ENCODE measurements around the gene CXCL16. TPM values are rescaled to one million over a fixed set of nuclear protein-coding genes. Genes with fewer than 3 reads are reported as not detected.

The CXCL16 gene
- total RNA-seq, 1 donor from 2014 or later: 0.13 TPM

- no peak for TF ChIP-seq CTCF (IDR thresholded peaks at IDR 0.05; ENCODE audit: unreplicated experiment)
- Mint-ChIP-seq H3K36me3 (ENCODE audit: low read depth, unreplicated experiment) (peaks cover 3% of the 10 kb centered on the region), H3K4me1 (ENCODE audit: unreplicated experiment) (peaks cover 8% of the 10 kb centered on the region), H3K27ac (ENCODE audit: unreplicated experiment) (no peak within 1 kb of the TSS), H3K9me3 (ENCODE audit: unreplicated experiment) (no peaks in the 10 kb centered on the region), H3K4me3 (ENCODE audit: unreplicated experiment) (no peak within 1 kb of the TSS), H3K27me3 (ENCODE audit: unreplicated experiment) (peaks cover 9% of the 10 kb centered on the region)
- DNase-seq (ENCODE audit: low spot score): no peak
Measured at GRCh38 chr17:4786106-4786511, 46.4 kb upstream of the CXCL16 start, which contains the start of gene VMO1. Gene VMO1, minus strand, starts transcription at chr17:4786364. Its CDS starts 12 bp downstream, at chr17:4786352.

GRCh38 chr17:4785311-4786105 lies 45.8 kb upstream of the CXCL16 start:
- peaks cover 5% of the 10 kb centered on the region for H3K4me1 Mint-ChIP-seq (ENCODE audit: unreplicated experiment)
- H3K36me3 Mint-ChIP-seq (ENCODE audit: low read depth, unreplicated experiment): peaks cover 3% of the 10 kb centered on the region
- H3K4me3 Mint-ChIP-seq (ENCODE audit: unreplicated experiment): no peak overlapping the region
- TF ChIP-seq CTCF (IDR thresholded peaks at IDR 0.05; ENCODE audit: unreplicated experiment): no peak
- H3K27me3 Mint-ChIP-seq (ENCODE audit: unreplicated experiment): peaks cover 6% of the 10 kb centered on the region
- no peak for DNase-seq (ENCODE audit: low spot score)
- no peaks in the 10 kb centered on the region for H3K9me3 Mint-ChIP-seq (ENCODE audit: unreplicated experiment)
- no peak overlapping the region for H3K27ac Mint-ChIP-seq (ENCODE audit: unreplicated experiment)

- H3K4me3 Mint-ChIP-seq (ENCODE audit: unreplicated experiment): peak overlapping the region; percentile 8
- no peak for TF ChIP-seq CTCF (IDR thresholded peaks at IDR 0.05; ENCODE audit: unreplicated experiment)
- no peaks in the 10 kb centered on the region for H3K9me3 Mint-ChIP-seq (ENCODE audit: unreplicated experiment)
- H3K4me1 Mint-ChIP-seq (ENCODE audit: unreplicated experiment): peaks cover 5% of the 10 kb centered on the region
- no peaks in the 10 kb centered on the region for H3K36me3 Mint-ChIP-seq (ENCODE audit: low read depth, unreplicated experiment)
- peaks cover 4% of the 10 kb centered on the region for H3K27me3 Mint-ChIP-seq (ENCODE audit: unreplicated experiment)
- DNase-seq (ENCODE audit: low spot score): no peak
- H3K27ac Mint-ChIP-seq (ENCODE audit: unreplicated experiment): no peak overlapping the region
Measured at GRCh38 chr17:4782652-4783051, 42.9 kb upstream of the CXCL16 start.

- H3K4me3 Mint-ChIP-seq (ENCODE audit: unreplicated experiment): no peak overlapping the region
- no peak for TF ChIP-seq CTCF (IDR thresholded peaks at IDR 0.05; ENCODE audit: unreplicated experiment)
- peaks cover 4% of the 10 kb centered on the region for H3K27me3 Mint-ChIP-seq (ENCODE audit: unreplicated experiment)
- H3K9me3 Mint-ChIP-seq (ENCODE audit: unreplicated experiment): no peaks in the 10 kb centered on the region
- DNase-seq (ENCODE audit: low spot score): no peak
- no peak overlapping the region for H3K27ac Mint-ChIP-seq (ENCODE audit: unreplicated experiment)
- no peaks in the 10 kb centered on the region for H3K4me1 Mint-ChIP-seq (ENCODE audit: unreplicated experiment)
- H3K36me3 Mint-ChIP-seq (ENCODE audit: low read depth, unreplicated experiment): no peaks in the 10 kb centered on the region
Measured at GRCh38 chr17:4780325-4780955, 40.7 kb upstream of the CXCL16 start.

Measured in endothelial cell (in vitro differentiated cells).